ENCODE measurements around the gene TMEM129. TPM values are rescaled to one million over a fixed set of nuclear protein-coding genes. Genes with fewer than 3 reads are reported as not detected.

TMEM129 gene
- total RNA-seq, 1 donor from 2014 or later: 23.5 TPM

- Mint-ChIP-seq H3K9me3 (no peaks in the 10 kb centered on the region), H3K4me1 (ENCODE audit: low read depth) (no peaks in the 10 kb centered on the region), H3K27ac (no peak overlapping the region), H3K36me3 (ENCODE audit: low read depth) (no peaks in the 10 kb centered on the region), H3K4me3 (ENCODE audit: low read depth) (no peak overlapping the region), H3K27me3 (ENCODE audit: low read depth) (peaks cover 23% of the 10 kb centered on the region)
- no peak for DNase-seq (ENCODE audit: low spot score)
- intact Hi-C loops (cut with micrococcal nuclease): no loop called here
Measured at GRCh38 chr4:1763070-1763549, 42.0 kb upstream of the TMEM129 start.

GRCh38 chr4:1762264-1763010 lies 41.3 kb upstream of the TMEM129 start:
- Mint-ChIP-seq H3K27me3 (ENCODE audit: low read depth) (peaks cover 20% of the 10 kb centered on the region), H3K4me1 (ENCODE audit: low read depth) (no peaks in the 10 kb centered on the region), H3K4me3 (ENCODE audit: low read depth) (no peak overlapping the region), H3K9me3 (no peaks in the 10 kb centered on the region), H3K36me3 (ENCODE audit: low read depth) (no peaks in the 10 kb centered on the region), H3K27ac (no peak overlapping the region)
- intact Hi-C loops (cut with micrococcal nuclease): no loop called here
- DNase-seq (ENCODE audit: low spot score): no peak

GRCh38 chr4:1761130-1761689 lies 40.1 kb upstream of the TMEM129 start:
- Mint-ChIP-seq H3K36me3 (ENCODE audit: low read depth) (no peaks in the 10 kb centered on the region), H3K27me3 (ENCODE audit: low read depth) (peaks cover 20% of the 10 kb centered on the region), H3K4me3 (ENCODE audit: low read depth) (no peak overlapping the region), H3K27ac (no peak overlapping the region), H3K4me1 (ENCODE audit: low read depth) (no peaks in the 10 kb centered on the region), H3K9me3 (no peaks in the 10 kb centered on the region)
- intact Hi-C loops (cut with micrococcal nuclease): no loop called here
- no peak for DNase-seq (ENCODE audit: low spot score)

- no peaks in the 10 kb centered on the region for H3K4me1 Mint-ChIP-seq (ENCODE audit: low read depth)
- no peaks in the 10 kb centered on the region for H3K9me3 Mint-ChIP-seq
- peaks cover 19% of the 10 kb centered on the region for H3K27me3 Mint-ChIP-seq (ENCODE audit: low read depth)
- H3K27ac Mint-ChIP-seq: no peak overlapping the region
- DNase-seq (ENCODE audit: low spot score): no peak
- intact Hi-C loops (cut with micrococcal nuclease): no loop called here
- H3K36me3 Mint-ChIP-seq (ENCODE audit: low read depth): no peaks in the 10 kb centered on the region
- no peak overlapping the region for H3K4me3 Mint-ChIP-seq (ENCODE audit: low read depth)
Measured at GRCh38 chr4:1760521-1761071, 39.5 kb upstream of the TMEM129 start.

DNA sequence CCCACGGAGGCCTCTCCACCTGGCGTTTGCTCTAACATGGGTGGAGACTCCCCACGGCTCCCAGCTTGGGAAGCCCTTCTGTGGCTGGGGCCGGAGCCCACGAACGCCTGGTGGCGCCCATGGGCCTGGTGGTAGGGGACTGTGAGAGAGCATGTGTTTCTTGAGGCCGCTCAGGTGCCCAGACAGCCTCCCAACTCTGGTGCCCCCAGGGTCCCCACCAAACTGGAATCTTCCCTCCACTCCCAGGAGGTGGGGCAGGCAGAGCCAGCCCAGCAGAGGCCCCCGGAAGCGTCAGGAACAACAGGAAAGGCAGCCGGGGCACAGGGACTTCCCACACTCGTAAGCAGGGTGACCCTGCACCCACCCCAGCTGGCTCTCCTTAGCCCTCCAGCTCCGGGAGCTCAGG lies 38.7 kb upstream of the TMEM129 start:
- no peak overlapping the region for H3K4me3 Mint-ChIP-seq (ENCODE audit: low read depth)
- no peaks in the 10 kb centered on the region for H3K9me3 Mint-ChIP-seq
- H3K27me3 Mint-ChIP-seq (ENCODE audit: low read depth): peaks cover 12% of the 10 kb centered on the region
- H3K36me3 Mint-ChIP-seq (ENCODE audit: low read depth): no peaks in the 10 kb centered on the region
- no peak for DNase-seq (ENCODE audit: low spot score)
- H3K4me1 Mint-ChIP-seq (ENCODE audit: low read depth): no peaks in the 10 kb centered on the region
- intact Hi-C loops (cut with micrococcal nuclease): no loop called here
- no peak overlapping the region for H3K27ac Mint-ChIP-seq

- Mint-ChIP-seq H3K36me3 (ENCODE audit: low read depth) (no peaks in the 10 kb centered on the region), H3K4me3 (ENCODE audit: low read depth) (no peak overlapping the region), H3K9me3 (no peaks in the 10 kb centered on the region), H3K27me3 (ENCODE audit: low read depth) (peaks cover 9% of the 10 kb centered on the region), H3K4me1 (ENCODE audit: low read depth) (no peaks in the 10 kb centered on the region), H3K27ac (no peak overlapping the region)
- no peak for DNase-seq (ENCODE audit: low spot score)
- intact Hi-C loops (cut with micrococcal nuclease): no loop called here
Measured at GRCh38 chr4:1759170-1759817, 38.2 kb upstream of the TMEM129 start.

DNA sequence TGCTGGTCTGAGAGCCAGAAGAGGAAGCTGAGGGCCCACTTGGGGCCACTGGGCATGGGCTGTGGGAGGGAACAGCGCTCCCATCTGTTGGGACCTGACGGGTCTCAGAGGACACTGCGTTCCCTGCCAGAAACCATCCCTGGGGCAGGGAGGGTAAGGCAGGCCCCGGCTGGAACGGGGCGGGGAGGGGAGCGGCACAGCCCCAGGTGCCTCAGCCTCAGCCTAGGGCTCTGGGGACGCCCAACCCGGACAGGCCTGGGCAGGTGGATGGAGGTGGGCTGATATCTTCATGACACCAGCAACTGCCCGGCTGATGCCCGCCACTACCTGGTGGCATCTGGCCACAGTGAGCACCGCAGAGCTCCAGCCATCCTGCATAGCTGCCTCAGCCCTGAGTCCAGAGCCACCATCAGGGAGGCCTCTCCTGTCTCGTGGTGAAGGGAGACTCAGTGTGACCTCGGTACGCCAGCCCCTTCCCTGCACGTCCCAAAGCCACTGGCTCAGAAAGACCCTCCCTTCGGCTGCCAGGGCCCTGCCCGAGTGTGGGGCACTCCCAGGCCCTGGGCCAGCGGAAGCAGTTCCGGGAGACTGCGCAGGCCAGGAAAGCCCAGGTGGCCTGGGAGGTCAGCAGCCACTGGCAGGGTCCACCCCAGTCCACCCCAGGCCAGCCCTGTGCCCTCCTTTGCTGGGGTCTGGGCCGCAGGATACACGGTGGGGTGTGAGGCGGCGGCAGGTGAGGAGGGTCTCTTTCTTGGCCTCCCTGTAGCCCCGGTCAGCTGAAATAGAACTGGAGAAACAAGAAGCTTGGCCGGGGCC lies 37.4 kb upstream of the TMEM129 start:
- DNase-seq (ENCODE audit: low spot score): no peak
- no peaks in the 10 kb centered on the region for H3K4me1 Mint-ChIP-seq (ENCODE audit: low read depth)
- H3K27ac Mint-ChIP-seq: no peak overlapping the region
- H3K27me3 Mint-ChIP-seq (ENCODE audit: low read depth): peaks cover 5% of the 10 kb centered on the region
- H3K4me3 Mint-ChIP-seq (ENCODE audit: low read depth): no peak overlapping the region
- H3K9me3 Mint-ChIP-seq: no peaks in the 10 kb centered on the region
- intact Hi-C loops (cut with micrococcal nuclease): no loop called here
- no peaks in the 10 kb centered on the region for H3K36me3 Mint-ChIP-seq (ENCODE audit: low read depth)

GRCh38 chr4:1757836-1758235 lies 36.7 kb upstream of the TMEM129 start:
- intact Hi-C loops (cut with micrococcal nuclease): no loop called here
- no peaks in the 10 kb centered on the region for H3K36me3 Mint-ChIP-seq (ENCODE audit: low read depth)
- no peak overlapping the region for H3K27ac Mint-ChIP-seq
- no peaks in the 10 kb centered on the region for H3K4me1 Mint-ChIP-seq (ENCODE audit: low read depth)
- H3K27me3 Mint-ChIP-seq (ENCODE audit: low read depth): peaks cover 3% of the 10 kb centered on the region
- DNase-seq (ENCODE audit: low spot score): no peak
- H3K9me3 Mint-ChIP-seq: no peaks in the 10 kb centered on the region
- H3K4me3 Mint-ChIP-seq (ENCODE audit: low read depth): no peak overlapping the region

DNA sequence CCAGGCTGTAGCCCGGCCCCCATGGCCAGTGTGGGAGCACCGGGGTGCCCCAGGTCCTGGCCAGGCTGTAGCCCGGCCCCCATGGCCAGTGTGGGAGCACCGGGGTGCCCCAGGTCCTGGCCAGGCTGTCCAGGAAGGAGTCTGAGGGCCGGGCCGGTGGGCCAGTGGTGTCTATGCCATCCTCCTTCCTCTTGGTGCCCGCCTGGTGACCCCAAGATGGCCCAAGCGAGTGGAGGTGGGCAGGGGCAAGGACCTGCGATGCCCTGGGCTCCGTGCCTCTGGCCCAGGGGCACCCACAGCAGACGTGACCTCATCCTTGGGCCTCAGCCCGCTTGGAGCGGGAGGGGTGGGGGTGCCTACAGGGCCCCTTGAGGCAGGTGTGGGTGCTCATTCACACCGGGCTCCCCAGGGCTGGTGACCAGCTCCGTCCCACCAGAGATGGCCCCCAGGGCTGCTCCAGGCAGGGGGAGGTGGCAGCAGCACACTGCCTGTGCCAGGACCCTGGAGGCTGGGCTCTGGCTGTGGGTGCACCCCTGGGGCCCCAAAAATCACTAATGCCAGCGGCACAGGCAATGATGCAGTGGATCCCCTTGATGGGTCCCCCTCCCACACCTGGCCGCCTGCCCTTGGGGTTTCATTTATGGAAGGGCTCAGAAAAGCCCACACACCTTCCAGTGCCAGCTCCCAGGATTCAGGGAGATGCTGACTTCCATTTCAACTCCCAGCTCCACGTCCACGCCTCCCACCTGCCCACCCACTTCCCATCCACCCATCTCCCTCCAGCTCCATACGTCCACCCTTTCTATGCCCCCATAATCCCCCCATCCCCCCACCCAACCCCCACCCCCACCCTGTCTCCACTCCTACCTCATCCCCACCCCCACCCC lies 36.0 kb upstream of the TMEM129 start:
- H3K4me3 Mint-ChIP-seq (ENCODE audit: low read depth): no peak overlapping the region
- H3K9me3 Mint-ChIP-seq: no peaks in the 10 kb centered on the region
- no peak overlapping the region for H3K27ac Mint-ChIP-seq
- H3K27me3 Mint-ChIP-seq (ENCODE audit: low read depth): no peaks in the 10 kb centered on the region
- H3K36me3 Mint-ChIP-seq (ENCODE audit: low read depth): no peaks in the 10 kb centered on the region
- no peak for DNase-seq (ENCODE audit: low spot score)
- no peaks in the 10 kb centered on the region for H3K4me1 Mint-ChIP-seq (ENCODE audit: low read depth)
- intact Hi-C loops (cut with micrococcal nuclease): no loop called here

GRCh38 chr4:1756079-1756478 lies 35.0 kb upstream of the TMEM129 start:
- no peak for DNase-seq (ENCODE audit: low spot score)
- no peaks in the 10 kb centered on the region for H3K9me3 Mint-ChIP-seq
- no peaks in the 10 kb centered on the region for H3K36me3 Mint-ChIP-seq (ENCODE audit: low read depth)
- no peak overlapping the region for H3K27ac Mint-ChIP-seq
- no peak overlapping the region for H3K4me3 Mint-ChIP-seq (ENCODE audit: low read depth)
- H3K4me1 Mint-ChIP-seq (ENCODE audit: low read depth): no peaks in the 10 kb centered on the region
- no peaks in the 10 kb centered on the region for H3K27me3 Mint-ChIP-seq (ENCODE audit: low read depth)
- intact Hi-C loops (cut with micrococcal nuclease): no loop called here

GRCh38 chr4:1755297-1755696 lies 34.2 kb upstream of the TMEM129 start:
- no peaks in the 10 kb centered on the region for H3K9me3 Mint-ChIP-seq
- intact Hi-C loops (cut with micrococcal nuclease): no loop called here
- H3K4me1 Mint-ChIP-seq (ENCODE audit: low read depth): no peaks in the 10 kb centered on the region
- no peaks in the 10 kb centered on the region for H3K27me3 Mint-ChIP-seq (ENCODE audit: low read depth)
- no peak for DNase-seq (ENCODE audit: low spot score)
- no peak overlapping the region for H3K27ac Mint-ChIP-seq
- no peak overlapping the region for H3K4me3 Mint-ChIP-seq (ENCODE audit: low read depth)
- no peaks in the 10 kb centered on the region for H3K36me3 Mint-ChIP-seq (ENCODE audit: low read depth)

GRCh38 chr4:1754336-1754735 lies 33.2 kb upstream of the TMEM129 start:
- intact Hi-C loops (cut with micrococcal nuclease): no loop called here
- H3K36me3 Mint-ChIP-seq (ENCODE audit: low read depth): no peaks in the 10 kb centered on the region
- no peak overlapping the region for H3K27ac Mint-ChIP-seq
- no peak for DNase-seq (ENCODE audit: low spot score)
- no peaks in the 10 kb centered on the region for H3K4me1 Mint-ChIP-seq (ENCODE audit: low read depth)
- no peaks in the 10 kb centered on the region for H3K9me3 Mint-ChIP-seq
- no peaks in the 10 kb centered on the region for H3K27me3 Mint-ChIP-seq (ENCODE audit: low read depth)
- H3K4me3 Mint-ChIP-seq (ENCODE audit: low read depth): no peak overlapping the region

Data from activated T-helper 2 cell treated with anti-CD3 and anti-CD28 coated beads, Interferon-gamma antibody, Interleukin-2, Interleukin-4, amounts not matched to agents 10 μg/mL and 5 μg/mL and 100 μg/mL, durations not matched to agents 14 hours and 24 hours and 36 hours (primary cell).